Astrocyte (in vitro differentiated cells and primary cell): Measurements from ENCODE around the gene POLN. TPM values are rescaled to one million over a fixed set of nuclear protein-coding genes. Genes with fewer than 3 reads are reported as not detected.

Experiments
- DNase-seq: peaks from one replicate; pipeline ENCODE4 v3.0.0-alpha.2; 2010; ENCODE audit warnings: low read depth
- FAIRE-seq: peaks from 2 replicates; lab custom pipeline; 2011; peaks lifted over from hg19 to GRCh38; lab: Jason Lieb, UNC
- H2AFZ ChIP-seq: 2 replicates; pipeline ENCODE4 v1.6.0; 2012; ENCODE audit warnings: low read depth, low read length, inconsistent platforms
- H3K27ac ChIP-seq: 2 replicates; pipeline ENCODE4 v1.5.1; 2011; ENCODE audit warnings: low read depth, low read length, inconsistent platforms
- H3K27me3 ChIP-seq: 2 replicates; pipeline ENCODE4 v1.6.0; 2011; ENCODE audit warnings: low read length, inconsistent platforms; ENCODE audit not compliant: insufficient read depth
- H3K36me3 ChIP-seq: 2 replicates; pipeline ENCODE4 v1.5.1; 2011; ENCODE audit warnings: low read length, inconsistent platforms; ENCODE audit not compliant: insufficient read depth
- H3K4me1 ChIP-seq: 2 replicates; pipeline ENCODE4 v1.5.1; 2011; ENCODE audit warnings: low read length, inconsistent platforms; ENCODE audit not compliant: insufficient read depth
- H3K4me2 ChIP-seq: 2 replicates; pipeline ENCODE4 v1.6.0; 2012; ENCODE audit warnings: low read length, inconsistent platforms
- H3K4me3 ChIP-seq: 2 replicates; pipeline ENCODE4 v1.5.1; 2011; ENCODE audit warnings: low read depth, mild to moderate bottlenecking, low read length, inconsistent platforms; ENCODE audit not compliant: insufficient read depth
- H3K79me2 ChIP-seq: 2 replicates; pipeline ENCODE4 v1.6.0; 2012; ENCODE audit warnings: mild to moderate bottlenecking, low read length, inconsistent platforms; ENCODE audit not compliant: insufficient read depth
- H3K9ac ChIP-seq: 2 replicates; pipeline ENCODE4 v1.6.0; 2012; ENCODE audit warnings: mild to moderate bottlenecking, low read length, inconsistent platforms
- H3K9me3 ChIP-seq: 2 replicates; pipeline ENCODE4 v1.5.1; 2012; ENCODE audit warnings: low read depth, mild to moderate bottlenecking, low read length, inconsistent platforms; ENCODE audit not compliant: insufficient read depth
- H4K20me1 ChIP-seq: 2 replicates; pipeline ENCODE4 v1.6.0; 2012; ENCODE audit warnings: low read length, inconsistent platforms; ENCODE audit not compliant: insufficient read depth
- H3K27ac Mint-ChIP-seq: one replicate; pipeline ENCODE4 v1.8.0; 2021; ENCODE audit warnings: mild to moderate bottlenecking, mixed read lengths; ENCODE audit not compliant: unreplicated experiment
- H3K27me3 Mint-ChIP-seq: one replicate; pipeline ENCODE4 v1.8.0; 2021; ENCODE audit warnings: low read depth, mixed read lengths; ENCODE audit not compliant: unreplicated experiment
- H3K36me3 Mint-ChIP-seq: one replicate; pipeline ENCODE4 v1.8.0; 2021; ENCODE audit warnings: low read depth, mixed read lengths; ENCODE audit not compliant: unreplicated experiment
- H3K4me1 Mint-ChIP-seq: one replicate; pipeline ENCODE4 v1.8.0; 2021; ENCODE audit warnings: low read depth, mixed read lengths; ENCODE audit not compliant: unreplicated experiment
- H3K4me3 Mint-ChIP-seq: one replicate; pipeline ENCODE4 v1.8.0; 2021; ENCODE audit warnings: mild to moderate bottlenecking, moderate library complexity, mixed read lengths; ENCODE audit not compliant: unreplicated experiment
- H3K9me3 Mint-ChIP-seq: one replicate; pipeline ENCODE4 v1.8.0; 2021; ENCODE audit warnings: mild to moderate bottlenecking, mixed read lengths; ENCODE audit not compliant: unreplicated experiment
- CTCF ChIP-seq: IDR thresholded peaks from 2 replicates; pipeline ENCODE4 v1.5.1; 2011; ENCODE audit warnings: low read depth, mild to moderate bottlenecking, inconsistent platforms, low read length, moderate library complexity; ENCODE audit not compliant: insufficient read depth
- EZH2 ChIP-seq: IDR thresholded peaks from 2 replicates; pipeline ENCODE4 v1.6.1; 2012; ENCODE audit warnings: mild to moderate bottlenecking, low read length, inconsistent platforms; ENCODE audit not compliant: insufficient read depth
- total RNA-seq: library from RNA; stranded (reverse); gene quantifications from 2 replicates; pipeline ENCODE4 v1.2.1, GENCODE V29; 2021

POLN gene
- total RNA-seq, 1 donor from 2014 or later: 3.1 TPM

GRCh38 chr4:2078584-2078983 lies 163.3 kb downstream of the POLN start:
- Histone ChIP-seq H3K27ac (no peak overlapping the region), H3K27me3 (no peaks in the 10 kb centered on the region), H3K4me2 (no peak overlapping the region), H4K20me1 (no peaks in the 10 kb centered on the region), H3K4me1 (no peaks in the 10 kb centered on the region), H3K4me3 (no peak overlapping the region), H3K79me2 (no peaks in the 10 kb centered on the region), H3K36me3 (no peaks in the 10 kb centered on the region), H3K9ac (no peak overlapping the region), H2AFZ (no peak overlapping the region), H3K9me3 (no peaks in the 10 kb centered on the region)
- DNase-seq (no peak), FAIRE-seq (no peak)
- no peaks in the 10 kb centered on the region for H3K9me3 Mint-ChIP-seq
- no peak for TF ChIP-seq EZH2
- TF ChIP-seq CTCF: no peak
- H3K4me1 Mint-ChIP-seq: peaks cover 2% of the 10 kb centered on the region
- peaks cover 3% of the 10 kb centered on the region for H3K36me3 Mint-ChIP-seq
- no peak overlapping the region for H3K27ac Mint-ChIP-seq
- peaks cover 48% of the 10 kb centered on the region for H3K27me3 Mint-ChIP-seq
- H3K4me3 Mint-ChIP-seq: no peak overlapping the region

- H3K9ac ChIP-seq: no peak overlapping the region
- no peak overlapping the region for H3K27ac ChIP-seq
- no peaks in the 10 kb centered on the region for H3K4me1 ChIP-seq
- Mint-ChIP-seq H3K36me3 (no peaks in the 10 kb centered on the region), H3K4me3 (no peak overlapping the region), H3K27ac (no peak overlapping the region), H3K27me3 (peaks cover 40% of the 10 kb centered on the region), H3K9me3 (no peaks in the 10 kb centered on the region), H3K4me1 (peaks cover 2% of the 10 kb centered on the region)
- H3K4me3 ChIP-seq: no peak overlapping the region
- no peaks in the 10 kb centered on the region for H3K27me3 ChIP-seq
- no peaks in the 10 kb centered on the region for H4K20me1 ChIP-seq
- DNase-seq: no peak
- FAIRE-seq: no peak
- H3K9me3 ChIP-seq: no peaks in the 10 kb centered on the region
- H2AFZ ChIP-seq: no peak overlapping the region
- no peak overlapping the region for H3K4me2 ChIP-seq
- TF ChIP-seq CTCF (no peak), EZH2 (no peak)
- H3K36me3 ChIP-seq: no peaks in the 10 kb centered on the region
- no peaks in the 10 kb centered on the region for H3K79me2 ChIP-seq
Measured at GRCh38 chr4:2077537-2078460, 164.1 kb downstream of the POLN start.
